Common myeloid progenitor, CD34-positive (primary cell): Measurements from ENCODE around the gene C17orf75.

ENCODE experiments used
- CTCF ChIA-PET: fragments of 350-600 bp; sonication (Branson Sonifier 250); formaldehyde crosslinking; loops from one replicate; lab custom pipeline; 2021; ENCODE audit warnings: antibody characterized with exemption; lab: Charles Lee
- POLR2A ChIA-PET: fragments of 350-600 bp; sonication (Branson Sonifier 250); formaldehyde crosslinking; loops from one replicate; lab custom pipeline; 2021; ENCODE audit warnings: antibody characterized with exemption; lab: Charles Lee
- DNase-seq, 3 donors: peaks; one replicate each; pipeline versions ENCODE4 v3.0.0 to v3.0.0-alpha.2; 2013
- H3K27ac ChIP-seq, 2 experiments: 1 replicate in 1 of 2; 2 replicates in 1 of 2; pipeline ENCODE4 v1.7.0; 2013; ENCODE audit warnings: inconsistent platforms in 2 of 2, low read length in 2 of 2, mild to moderate bottlenecking in 2 of 2, low read depth in 1 of 2, moderate library complexity in 1 of 2; ENCODE audit not compliant: severe bottlenecking in 2 of 2, insufficient read depth in 1 of 2, poor library complexity in 1 of 2
- H3K27me3 ChIP-seq, 5 experiments: replicated peaks in 2 of 5; 1 replicate in 3 of 5; 2 replicates in 2 of 5; pipeline versions ENCODE4 v1.6.1 to v1.7.0; 2013; ENCODE audit warnings: low read length in 4 of 5, mild to moderate bottlenecking in 2 of 5, moderate library complexity in 2 of 5, inconsistent platforms in 1 of 5; ENCODE audit not compliant: insufficient read depth in 5 of 5, control insufficient read depth in 4 of 5
- H3K36me3 ChIP-seq, 4 experiments: 1 replicate in 2 of 4; 2 replicates in 2 of 4; pipeline versions ENCODE4 v1.6.1 to v1.7.0; 2013; ENCODE audit warnings: low read length in 3 of 4, control low read depth in 1 of 4, mild to moderate bottlenecking in 1 of 4; ENCODE audit not compliant: control insufficient read depth in 4 of 4, insufficient read depth in 4 of 4
- H3K4me1 ChIP-seq, 4 experiments: 1 replicate in 3 of 4; 2 replicates in 1 of 4; pipeline versions ENCODE4 v1.6.1 to v1.7.1; 2013; ENCODE audit warnings: low read length in 3 of 4, mild to moderate bottlenecking in 3 of 4, control low read depth in 1 of 4, inconsistent platforms in 1 of 4, moderate library complexity in 1 of 4; ENCODE audit not compliant: control insufficient read depth in 4 of 4, insufficient read depth in 4 of 4; ENCODE audit errors: control extremely low read depth in 1 of 4
- H3K4me3 ChIP-seq, 7 experiments: 1 replicate in 4 of 7; 2 replicates in 3 of 7; pipeline versions ENCODE4 v1.5.1 to v1.7.0; 2013; ENCODE audit warnings: mild to moderate bottlenecking in 7 of 7, low read length in 6 of 7, moderate library complexity in 6 of 7, inconsistent platforms in 2 of 7, low read depth in 2 of 7, control low read depth in 1 of 7; ENCODE audit not compliant: insufficient read depth in 4 of 7, control insufficient read depth in 1 of 7; ENCODE audit errors: extremely low read depth in 1 of 7
- H3K9me3 ChIP-seq, 5 experiments: 1 replicate in 4 of 5; 2 replicates in 1 of 5; pipeline versions ENCODE4 v1.6.1 to v1.7.1; 2013; ENCODE audit warnings: low read length in 4 of 5, mild to moderate bottlenecking in 2 of 5, inconsistent platforms in 1 of 5, low read depth in 1 of 5, moderate library complexity in 1 of 5; ENCODE audit not compliant: control insufficient read depth in 4 of 5, insufficient read depth in 2 of 5; ENCODE audit errors: control extremely low read depth in 1 of 5
- WGBS: methylation state at CpG from one replicate; pipeline ENCODE4 v1.1.5; 2013; ENCODE audit not compliant: insufficient coverage; 5-methylcytosine and 5-hydroxymethylcytosine counted together

C17orf75 gene

GRCh38 chr17:32289471-32290070 lies 52.4 kb downstream of the C17orf75 start:
- ChIA-PET POLR2A (no interaction called here), CTCF (interaction anchor here (0.9 to 1.3 kb wide), 3 partner anchors 26 to 149 kb away, joined by 3 to 5 read pairs (median 3); no protein-coding TSS in a partner anchor)
- H3K4me3 ChIP-seq, result no peak overlapping the region
- WGBS, result 98% methylated on average over 9 of the region's 9 CpGs
- H3K27ac ChIP-seq, result no peak overlapping the region
- H3K9me3 ChIP-seq, result no peaks in the 10 kb centered on the region
- no peaks in the 10 kb centered on the region for H3K36me3 ChIP-seq
- no peak for DNase-seq
- H3K4me1 ChIP-seq, result peaks cover 13 to 62% (median 56%) of the 10 kb centered on the region in 4 experiments
- peaks cover 0 to 6% (median 0%) of the 10 kb centered on the region in 5 experiments for H3K27me3 ChIP-seq

DNA sequence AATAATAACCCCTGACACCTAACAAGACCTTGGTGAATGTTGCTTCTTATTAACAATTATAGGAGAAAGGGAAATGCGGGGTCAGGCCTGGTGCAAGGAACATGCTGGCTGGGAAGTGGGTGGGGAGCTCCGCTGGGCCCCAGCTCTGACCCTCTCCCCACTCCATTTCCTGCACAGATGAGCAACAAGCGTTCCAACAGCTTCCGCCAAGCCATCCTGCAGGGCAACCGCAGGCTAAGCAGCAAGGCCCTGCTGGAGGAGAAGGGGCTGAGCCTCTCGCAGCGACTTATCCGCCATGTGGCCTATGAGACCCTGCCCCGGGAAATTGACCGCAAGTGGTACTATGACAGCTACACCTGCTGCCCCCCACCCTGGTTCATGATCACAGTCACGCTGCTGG lies 53.4 kb downstream of the C17orf75 start:
- 0% methylated on average over 11 of the region's 11 CpGs for WGBS
- H3K36me3 ChIP-seq, result no peaks in the 10 kb centered on the region
- peak; percentile 69 to 93 (median 90) for DNase-seq
- H3K9me3 ChIP-seq, result no peaks in the 10 kb centered on the region
- H3K27me3 ChIP-seq, result peaks cover 0 to 6% (median 0%) of the 10 kb centered on the region in 5 experiments
- peaks cover 13 to 72% (median 62%) of the 10 kb centered on the region in 4 experiments for H3K4me1 ChIP-seq
- CTCF ChIA-PET, result interaction anchor here (0.7 to 5.0 kb wide), 5 partner anchors 10 to 36 kb away, joined by 3 to 41 read pairs (median 5); no protein-coding TSS in a partner anchor
- H3K4me3 ChIP-seq, result peak overlapping the region in 2 of 7 experiments; percentile 29 to 35
- POLR2A ChIA-PET, result no interaction called here
- H3K27ac ChIP-seq, result no peak overlapping the region

DNA sequence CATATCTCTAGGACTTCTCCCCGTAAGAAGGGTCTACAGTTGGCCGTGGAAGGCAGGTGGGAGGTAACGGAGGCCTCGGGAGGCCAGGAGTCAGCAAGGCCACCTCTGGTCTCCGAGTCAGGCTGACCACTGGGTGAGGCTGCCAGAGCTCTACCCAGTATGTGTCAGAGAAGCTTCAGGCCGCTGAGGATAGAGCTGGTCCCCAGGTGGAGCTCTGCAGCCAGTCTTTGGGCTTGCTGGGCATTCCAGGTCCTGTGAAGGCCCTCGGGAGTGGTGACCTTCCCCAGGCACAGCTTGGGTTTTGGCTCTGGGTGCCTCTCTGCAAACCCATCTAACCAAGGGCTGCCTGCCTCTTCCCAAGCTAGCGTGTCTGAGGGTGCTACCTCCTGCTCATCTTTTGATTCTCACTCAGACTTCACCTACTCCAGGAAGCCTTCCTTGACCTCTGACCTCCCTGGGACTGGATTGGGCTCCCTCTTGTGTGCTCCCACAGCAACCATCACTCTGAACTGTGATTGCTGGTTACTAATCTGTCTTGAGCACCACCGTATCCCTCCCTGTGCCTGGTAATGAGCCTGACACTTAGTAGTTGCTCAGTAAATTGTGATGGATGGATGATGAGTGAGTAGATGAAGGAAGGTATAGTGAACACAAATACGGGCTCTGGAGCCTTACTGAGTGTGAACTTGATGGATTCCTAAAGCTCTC lies 54.0 kb downstream of the C17orf75 start:
- peaks cover 13 to 74% (median 63%) of the 10 kb centered on the region in 4 experiments for H3K4me1 ChIP-seq
- H3K36me3 ChIP-seq, result no peaks in the 10 kb centered on the region
- CTCF ChIA-PET, result interaction anchor here (0.7 to 5.0 kb wide), 10 partner anchors 8 to 37 kb away, joined by 3 to 41 read pairs (median 4); no protein-coding TSS in a partner anchor
- no peaks in the 10 kb centered on the region for H3K9me3 ChIP-seq
- DNase-seq, result no peak
- H3K27me3 ChIP-seq, result peaks cover 0 to 6% (median 0%) of the 10 kb centered on the region in 5 experiments
- H3K27ac ChIP-seq, result no peak overlapping the region
- H3K4me3 ChIP-seq, result peak overlapping the region in 1 of 7 experiments; percentile 38
- POLR2A ChIA-PET, result no interaction called here
- 85% methylated on average over 10 of the region's 10 CpGs for WGBS

GRCh38 chr17:32286518-32286900 lies 55.5 kb downstream of the C17orf75 start:
- peaks cover 0 to 8% (median 0%) of the 10 kb centered on the region in 5 experiments for H3K27me3 ChIP-seq
- H3K4me1 ChIP-seq, result peaks cover 13 to 74% (median 63%) of the 10 kb centered on the region in 4 experiments
- 24% methylated on average over 5 of the region's 5 CpGs for WGBS
- no peaks in the 10 kb centered on the region for H3K36me3 ChIP-seq
- DNase-seq, result peak; percentile 58 to 82 (median 79)
- H3K4me3 ChIP-seq, result no peak overlapping the region
- ChIA-PET CTCF (interaction anchor here (0.8 to 5.0 kb wide), 11 partner anchors 8 to 35 kb away, joined by 3 to 41 read pairs (median 3); no protein-coding TSS in a partner anchor), POLR2A (interaction anchor here (1.6 kb wide), 1 partner anchor 20 kb away, joined by 5 read pairs; no protein-coding TSS in a partner anchor)
- no peaks in the 10 kb centered on the region for H3K9me3 ChIP-seq
- no peak overlapping the region for H3K27ac ChIP-seq

DNA sequence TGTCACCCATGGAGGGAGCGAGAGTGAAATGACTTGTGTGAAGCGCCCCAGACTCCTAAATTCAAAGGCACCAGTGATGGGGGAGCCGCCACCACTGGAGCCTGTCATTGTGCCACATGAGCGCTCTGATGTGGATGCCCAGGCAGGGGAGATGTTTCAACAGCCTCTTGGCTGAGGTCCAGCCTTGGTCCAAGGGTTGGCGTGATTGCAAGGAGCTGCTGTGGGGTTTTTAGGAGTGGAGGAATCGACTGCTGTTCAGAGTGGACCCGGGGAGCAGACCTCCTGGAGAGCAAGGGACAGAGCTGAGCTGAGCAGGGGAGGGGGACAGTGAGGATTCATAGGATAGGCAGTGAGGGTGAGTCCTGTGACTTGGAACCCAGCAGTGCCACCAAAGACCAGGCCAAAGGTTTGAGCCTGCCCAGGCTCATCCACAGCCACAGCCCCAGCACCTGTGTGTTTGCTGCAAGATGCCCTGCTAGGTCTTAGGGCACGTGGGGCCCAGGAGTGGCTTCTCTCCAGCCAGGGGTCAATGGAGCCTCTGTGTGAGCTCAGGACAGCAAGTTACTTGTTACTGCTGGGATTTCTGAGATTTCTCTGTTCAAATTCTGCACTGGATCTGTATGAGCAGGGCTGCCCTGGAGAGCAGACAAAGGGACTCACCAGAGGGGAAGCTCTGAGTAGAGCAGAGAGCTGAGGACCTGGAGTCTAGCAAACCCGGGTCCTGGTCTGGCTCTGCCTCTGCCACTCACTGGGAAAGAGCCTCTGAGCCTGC lies 56.0 kb downstream of the C17orf75 start:
- Histone ChIP-seq H3K4me1 (peaks cover 13 to 74% (median 63%) of the 10 kb centered on the region in 4 experiments), H3K9me3 (no peaks in the 10 kb centered on the region), H3K27ac (no peak overlapping the region), H3K27me3 (peaks cover 0 to 8% (median 0%) of the 10 kb centered on the region in 5 experiments), H3K36me3 (no peaks in the 10 kb centered on the region), H3K4me3 (peak overlapping the region in 1 of 7 experiments; percentile 19)
- DNase-seq, result peak in 2 of 3 donors; percentile 27 to 63
- WGBS, result 38% methylated on average over 9 of the region's 9 CpGs
- ChIA-PET POLR2A (interaction anchor here (0.6 to 1.6 kb wide), 4 partner anchors 10 to 31 kb away, joined by 3 to 5 read pairs (median 4); no protein-coding TSS in a partner anchor), CTCF (interaction anchor here (0.8 to 5.0 kb wide), 7 partner anchors 8 to 34 kb away, joined by 3 to 41 read pairs (median 4); no protein-coding TSS in a partner anchor)

DNA sequence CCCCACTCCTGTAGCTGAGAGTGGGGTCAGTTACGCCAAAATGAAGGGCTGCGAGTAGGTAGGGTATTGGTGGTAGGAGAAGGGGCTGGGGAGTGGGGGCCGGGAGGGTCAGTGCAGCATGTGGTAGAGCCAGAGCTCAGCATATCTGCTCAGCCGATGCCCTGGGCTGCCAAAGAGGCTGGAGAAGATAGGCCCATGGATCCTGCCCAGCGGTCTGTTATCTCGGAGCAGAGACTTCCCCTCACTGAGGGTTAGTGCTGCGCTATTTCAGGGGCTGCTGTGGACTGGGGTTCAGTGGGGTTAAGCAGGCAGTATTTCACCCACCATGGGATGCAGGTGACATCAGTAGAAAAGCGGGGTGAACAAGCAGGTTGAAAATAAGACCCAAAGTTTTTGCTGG lies 56.7 kb downstream of the C17orf75 start:
- ChIA-PET CTCF (interaction anchor here (0.9 to 5.0 kb wide), 4 partner anchors 9 to 34 kb away, joined by 3 to 41 read pairs (median 7); no protein-coding TSS in a partner anchor), POLR2A (interaction anchor here (0.6 to 1.6 kb wide), 4 partner anchors 9 to 31 kb away, joined by 3 to 5 read pairs (median 4); no protein-coding TSS in a partner anchor)
- Histone ChIP-seq H3K36me3 (no peaks in the 10 kb centered on the region), H3K27me3 (peaks cover 0 to 10% (median 0%) of the 10 kb centered on the region in 5 experiments), H3K4me1 (peaks cover 13 to 69% (median 61%) of the 10 kb centered on the region in 4 experiments), H3K9me3 (no peaks in the 10 kb centered on the region), H3K4me3 (no peak overlapping the region), H3K27ac (no peak overlapping the region)
- 13% methylated on average over 8 of the region's 8 CpGs for WGBS
- peak; percentile 76 to 87 (median 76) for DNase-seq
